ENCODE results near the gene ULK2. TPM values are rescaled to one million over a fixed set of nuclear protein-coding genes. Genes with fewer than 3 reads are reported as not detected.

Gene ULK2
- total RNA-seq, 2 donors from 2014 or later, result 7.4 to 9.2 TPM

DNA sequence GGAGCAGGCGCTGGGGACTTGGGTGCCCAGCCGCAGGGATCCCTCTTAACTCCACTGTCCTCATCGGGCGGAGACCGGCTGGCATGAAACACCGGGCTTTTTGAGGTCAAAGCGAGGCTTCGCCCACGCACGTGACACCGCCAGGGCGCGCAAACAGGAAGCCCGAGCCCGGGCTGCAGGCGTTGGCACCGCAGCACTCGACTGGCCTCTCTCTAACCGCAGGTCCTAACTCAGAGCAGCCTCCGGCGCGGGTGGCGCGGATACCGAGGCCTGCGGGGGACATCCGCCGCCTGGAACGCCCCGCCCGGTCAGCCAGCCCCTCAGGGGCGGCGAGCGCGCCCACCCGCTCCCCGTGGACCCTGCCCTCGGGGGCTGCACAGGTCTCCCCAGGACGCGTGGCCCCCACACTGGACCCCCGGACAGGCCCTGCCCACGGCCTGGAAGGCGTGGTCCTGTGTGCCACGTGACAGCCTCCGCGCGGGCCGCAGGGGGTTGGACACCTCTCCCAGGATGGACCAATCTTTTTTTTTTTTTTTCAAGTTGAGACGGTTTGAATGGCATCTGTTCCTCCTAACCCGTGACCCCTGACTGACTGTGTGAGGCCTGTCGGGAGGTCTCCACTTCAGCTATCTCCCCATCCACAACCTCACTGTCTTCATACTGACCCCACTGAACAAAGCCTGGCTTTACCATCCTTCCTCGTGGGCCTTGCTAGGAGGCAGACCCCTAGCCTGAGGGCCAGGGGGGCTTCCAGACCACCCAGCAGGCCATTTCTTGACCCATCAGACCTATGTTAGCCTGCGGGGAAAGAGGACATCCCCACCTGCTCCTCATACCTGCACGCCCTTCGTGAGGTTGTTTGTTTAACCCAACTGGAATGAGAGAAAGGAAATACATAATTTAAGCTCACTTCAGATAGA, 143.0 kb downstream of the ULK2 start:
- Mint-ChIP-seq H3K27ac (peak overlapping the region; percentile 80), H3K4me3 (peak overlapping the region; percentile 72), H3K4me1 (peaks cover 14% of the 10 kb centered on the region), H3K27me3 (no peaks in the 10 kb centered on the region), H3K9me3 (no peaks in the 10 kb centered on the region), H3K36me3 (ENCODE audit: low read depth) (no peaks in the 10 kb centered on the region)
- ATAC-seq (replicated peaks), result peak; percentile 96

DNA sequence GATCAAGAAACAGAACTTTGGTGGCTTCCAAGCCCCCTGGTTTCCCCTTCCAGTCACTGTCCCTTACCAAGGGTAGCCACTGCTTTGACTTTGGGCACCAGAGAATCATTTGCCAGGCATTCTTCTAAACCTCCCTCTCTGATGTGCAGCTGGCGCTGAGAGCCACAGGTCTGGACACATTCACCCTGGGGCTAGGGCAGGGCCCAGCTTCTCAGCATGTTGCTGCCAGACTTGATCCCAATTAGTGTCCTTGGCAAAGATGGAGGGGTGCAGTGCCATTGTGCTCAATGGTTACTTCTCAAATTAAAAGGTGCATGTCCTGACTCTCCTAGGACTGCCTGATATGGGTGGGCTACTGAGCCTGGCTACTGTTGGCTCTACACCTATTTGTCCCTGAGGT, 143.8 kb downstream of the ULK2 start:
- Mint-ChIP-seq H3K27ac (no peak overlapping the region), H3K4me3 (peak overlapping the region; percentile 72), H3K27me3 (no peaks in the 10 kb centered on the region), H3K4me1 (peaks cover 14% of the 10 kb centered on the region), H3K36me3 (ENCODE audit: low read depth) (no peaks in the 10 kb centered on the region), H3K9me3 (no peaks in the 10 kb centered on the region)
- no peak for ATAC-seq (replicated peaks)

Other genes starting within 250 kb of the ULK2 start
- gene ALDH3A2, start 219.2 kb downstream of the ULK2 start, total RNA-seq, result 10 to 100 TPM; 14.9 to 26.7 TPM
- not detected for gene SLC47A2, start 151.4 kb downstream of the ULK2 start, total RNA-seq
- gene ALDH3A1, start 119.6 kb downstream of the ULK2 start, total RNA-seq, result not detected
- 10 to 100 TPM; 38.8 to 64.1 TPM for gene AKAP10, start 109.9 kb upstream of the ULK2 start, total RNA-seq
- gene SPECC1, start 141.4 kb upstream of the ULK2 start, total RNA-seq, result 1 to 10 TPM; 5.7 to 9.6 TPM